OCI-LY1 (cell line): ENCODE data around the gene SHROOM3.

Experiments
- H2AFZ ChIP-seq: fragments of 200-600 bp; sonication (generic), shearing (Covaris generic); 2 replicates; pipeline ENCODE4 v1.6.0; 2014; ENCODE audit warnings: antibody characterized with exemption, mild to moderate bottlenecking, low read length
- H3F3A ChIP-seq: fragments of 200-600 bp; sonication (generic), shearing (Covaris generic); 2 replicates; pipeline ENCODE4 v1.6.0; 2014; ENCODE audit warnings: mild to moderate bottlenecking, antibody characterized with exemption, low read length, moderate library complexity; ENCODE audit not compliant: insufficient read depth
- H3K27ac ChIP-seq: fragments of 200-600 bp; sonication (generic); 2 replicates; pipeline ENCODE4 v1.5.1; 2014; ENCODE audit warnings: low read length, mixed run types, mild to moderate bottlenecking, low read depth; ENCODE audit not compliant: poor library complexity, severe bottlenecking
- H3K27me3 ChIP-seq: fragments of 200-600 bp; sonication (generic); 2 replicates; pipeline ENCODE4 v1.6.0; 2014; ENCODE audit warnings: antibody characterized with exemption, mild to moderate bottlenecking, low read length, moderate library complexity; ENCODE audit not compliant: insufficient read depth
- H3K36me3 ChIP-seq: fragments of 200-600 bp; sonication (generic); 2 replicates; pipeline ENCODE4 v1.6.1; 2014; ENCODE audit warnings: mild to moderate bottlenecking, antibody characterized with exemption, low read length, moderate library complexity, mixed read lengths; ENCODE audit not compliant: insufficient read depth
- H3K4me1 ChIP-seq: fragments of 200-600 bp; sonication (generic); 2 replicates; pipeline ENCODE4 v1.5.1; 2014; ENCODE audit warnings: mild to moderate bottlenecking, low read length, moderate library complexity; ENCODE audit not compliant: insufficient read depth, severe bottlenecking
- H3K4me2 ChIP-seq: fragments of 200-600 bp; sonication (generic), shearing (Covaris generic); 2 replicates; pipeline ENCODE4 v1.6.1; 2014; ENCODE audit warnings: low read length
- H3K4me3 ChIP-seq: fragments of 200-600 bp; sonication (generic); 2 replicates; pipeline ENCODE4 v1.5.1; 2014; ENCODE audit warnings: low read length, low read depth, mild to moderate bottlenecking, mixed read lengths; ENCODE audit not compliant: poor library complexity, severe bottlenecking
- H3K79me2 ChIP-seq: fragments of 200-600 bp; shearing (Covaris generic); 2 replicates; pipeline ENCODE4 v1.6.1; 2016; ENCODE audit warnings: mixed run types, low read length, mixed read lengths; ENCODE audit not compliant: insufficient read depth
- H3K9ac ChIP-seq: fragments of 200-600 bp; sonication (generic), shearing (Covaris generic); 2 replicates; pipeline ENCODE4 v1.6.1; 2014; ENCODE audit warnings: mild to moderate bottlenecking, low read length, mixed read lengths
- H3K9me2 ChIP-seq: fragments of 200-600 bp; sonication (generic), shearing (Covaris generic); 2 replicates; pipeline ENCODE4 v1.6.1; 2014; ENCODE audit warnings: low read depth, mild to moderate bottlenecking, low read length, mixed read lengths
- H3K9me3 ChIP-seq: fragments of 200-600 bp; shearing (Covaris generic); 2 replicates; pipeline ENCODE4 v1.6.1; 2014; ENCODE audit warnings: low read length, mixed read lengths
- H4K20me1 ChIP-seq: fragments of 200-600 bp; sonication (generic), shearing (Covaris generic); 2 replicates; pipeline ENCODE4 v1.6.0; 2016; ENCODE audit warnings: mild to moderate bottlenecking, low read length; ENCODE audit not compliant: insufficient read depth
- CTCF ChIP-seq: fragments of 200-600 bp; sonication (generic), shearing (Covaris generic); IDR thresholded peaks from 2 replicates; pipeline ENCODE4 v1.5.1; 2017; ENCODE audit warnings: mild to moderate bottlenecking, antibody characterized with exemption, low read length, moderate library complexity, mixed read lengths
- EZH2 ChIP-seq: fragments of 200-600 bp; sonication (generic), shearing (Covaris generic); IDR thresholded peaks from 2 replicates; pipeline ENCODE4 v1.8.0; 2017; ENCODE audit warnings: borderline replicate concordance, mixed run types, mild to moderate bottlenecking, antibody characterized with exemption, low read length, moderate library complexity, mixed read lengths

The SHROOM3 gene

DNA sequence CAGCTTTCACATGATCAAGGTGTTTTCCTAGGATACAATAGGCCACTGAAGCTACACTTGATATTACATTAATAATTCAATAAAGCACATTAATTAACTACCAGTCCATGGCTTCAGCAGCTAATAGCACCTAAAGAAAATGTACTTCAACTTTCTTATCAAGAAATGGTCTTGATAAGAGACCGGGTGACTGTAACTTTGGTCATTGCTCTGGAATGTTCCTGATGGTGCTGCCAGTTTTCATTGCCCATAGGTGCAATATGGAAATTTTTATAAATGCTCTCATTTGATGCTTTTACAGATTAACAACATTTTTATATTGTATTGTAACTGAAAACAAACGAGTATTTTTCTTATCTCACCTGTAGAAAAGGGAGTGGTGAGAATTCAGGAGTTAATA is 165.4 kb downstream of the SHROOM3 start:
- no peak overlapping the region for H3K4me2 ChIP-seq

DNA sequence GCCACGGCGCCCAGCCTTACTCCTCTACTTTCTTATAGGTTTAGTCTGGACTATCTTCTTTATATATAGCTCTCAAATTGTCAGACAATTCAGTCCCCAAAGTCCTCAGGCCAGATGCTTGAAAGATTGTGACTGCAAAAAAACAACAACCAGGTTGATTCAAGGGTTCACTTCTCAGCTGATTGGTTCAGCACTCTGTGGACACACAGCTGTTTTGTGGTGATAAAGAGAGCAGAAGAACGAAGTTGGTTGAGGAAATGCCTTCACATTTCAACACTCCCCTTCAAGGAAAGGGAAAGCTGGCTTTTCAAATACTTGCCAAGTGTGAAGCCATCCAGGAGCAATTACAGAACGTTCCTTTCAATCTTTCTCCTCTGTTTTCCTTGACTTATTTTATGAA is 166.8 kb downstream of the SHROOM3 start:
- no peak for TF ChIP-seq EZH2
- no peak for TF ChIP-seq CTCF
- no peak overlapping the region for H3K4me3 ChIP-seq
- H3K4me2 ChIP-seq = no peak overlapping the region
- no peak overlapping the region for H3K9ac ChIP-seq
- H3K79me2 ChIP-seq = no peaks in the 10 kb centered on the region
- H4K20me1 ChIP-seq = no peaks in the 10 kb centered on the region
- H3K9me3 ChIP-seq = no peaks in the 10 kb centered on the region
- H3K9me2 ChIP-seq = no peaks in the 10 kb centered on the region
- no peaks in the 10 kb centered on the region for H3F3A ChIP-seq
- H3K27me3 ChIP-seq = no peaks in the 10 kb centered on the region
- no peak overlapping the region for H3K27ac ChIP-seq
- H3K36me3 ChIP-seq = no peaks in the 10 kb centered on the region
- no peak overlapping the region for H2AFZ ChIP-seq
- no peaks in the 10 kb centered on the region for H3K4me1 ChIP-seq

More for the DNA sequence above, 165.4 kb downstream of the SHROOM3 start:
- Histone ChIP-seq H3K79me2 (no peaks in the 10 kb centered on the region), H3K9me2 (no peaks in the 10 kb centered on the region), H4K20me1 (no peaks in the 10 kb centered on the region), H3K27me3 (no peaks in the 10 kb centered on the region), H3K36me3 (no peaks in the 10 kb centered on the region), H3K4me3 (no peak overlapping the region), H3F3A (no peaks in the 10 kb centered on the region), H3K27ac (no peak overlapping the region), H3K9ac (no peak overlapping the region), H3K9me3 (no peaks in the 10 kb centered on the region), H3K4me1 (no peaks in the 10 kb centered on the region), H2AFZ (no peak overlapping the region)
- TF ChIP-seq EZH2 (no peak), CTCF (no peak)

DNA sequence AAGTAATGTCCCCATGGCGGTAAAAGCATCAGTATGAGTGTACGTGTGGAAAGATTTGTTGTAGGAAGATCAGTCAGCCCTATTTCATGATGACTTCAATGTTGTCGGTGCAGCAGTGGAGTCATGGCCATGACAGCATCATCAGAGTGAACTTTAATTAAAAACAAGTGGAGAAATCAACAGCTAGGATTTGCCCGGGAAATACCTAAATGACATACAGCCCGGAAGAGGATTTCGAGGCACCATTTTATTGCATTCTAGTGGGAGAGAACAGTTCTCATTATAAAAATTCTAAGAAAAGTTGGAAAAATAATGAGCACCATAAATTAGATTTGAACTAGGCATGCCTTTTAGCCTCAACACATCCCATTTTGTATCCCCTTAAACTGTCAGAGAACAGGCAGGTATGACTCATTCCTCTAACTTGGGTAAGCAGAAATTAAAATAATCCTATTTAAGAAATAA is 170.1 kb downstream of the SHROOM3 start:
- TF ChIP-seq CTCF (no peak), EZH2 (no peak)
- no peaks in the 10 kb centered on the region for H3F3A ChIP-seq
- no peak overlapping the region for H3K4me2 ChIP-seq
- H4K20me1 ChIP-seq = no peaks in the 10 kb centered on the region
- no peaks in the 10 kb centered on the region for H3K9me2 ChIP-seq
- H3K27ac ChIP-seq = no peak overlapping the region
- H2AFZ ChIP-seq = no peak overlapping the region
- no peaks in the 10 kb centered on the region for H3K9me3 ChIP-seq
- no peak overlapping the region for H3K9ac ChIP-seq
- H3K79me2 ChIP-seq = no peaks in the 10 kb centered on the region
- no peaks in the 10 kb centered on the region for H3K36me3 ChIP-seq
- no peaks in the 10 kb centered on the region for H3K27me3 ChIP-seq
- no peak overlapping the region for H3K4me3 ChIP-seq
- H3K4me1 ChIP-seq = no peaks in the 10 kb centered on the region
